22Rv1 (cell line): Measurements from ENCODE around the gene KLHDC8A.

ENCODE experiments used
- H3K27ac ChIP-seq: fragments of 450-650 bp; 2 replicates; pipeline ENCODE4 v1.5.1; 2017
- ZFX ChIP-seq: fragments of 450-650 bp; IDR thresholded peaks from 2 replicates; pipeline ENCODE4 v1.6.1; 2017; ENCODE audit warnings: antibody characterized with exemption, borderline replicate concordance
- TF ChIP-seq, protein P1 (sequence below): fragments of 450-650 bp; IDR thresholded peaks from 2 replicates; pipeline ENCODE4 v1.5.1; 2017; ENCODE audit warnings: mild to moderate bottlenecking

Gene KLHDC8A

DNA sequence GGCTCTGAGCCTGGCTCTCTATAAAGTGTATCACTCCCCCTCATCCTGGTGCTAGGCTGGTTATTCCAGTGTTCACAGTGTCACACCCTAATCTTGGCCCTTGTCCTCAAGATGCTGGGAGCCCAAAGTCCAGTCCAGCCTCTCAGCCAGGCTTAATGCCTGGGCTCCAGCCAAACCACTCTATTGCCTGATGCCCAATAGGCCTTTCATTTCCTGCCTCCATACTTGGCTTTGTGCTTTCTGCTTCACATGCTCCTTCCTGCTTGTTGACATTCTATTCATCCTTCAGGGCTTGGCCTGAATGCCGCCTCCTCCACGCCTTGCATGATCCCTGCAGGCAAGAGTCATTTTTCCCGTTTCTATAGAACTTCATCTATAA is 1.7 kb downstream of the KLHDC8A start:
- H3K27ac ChIP-seq, result peak overlapping the region; percentile 3; the same call in 1 of the 2 replicates
- TF ChIP-seq ZFX, result no peak
- TF ChIP-seq, protein P1, sequence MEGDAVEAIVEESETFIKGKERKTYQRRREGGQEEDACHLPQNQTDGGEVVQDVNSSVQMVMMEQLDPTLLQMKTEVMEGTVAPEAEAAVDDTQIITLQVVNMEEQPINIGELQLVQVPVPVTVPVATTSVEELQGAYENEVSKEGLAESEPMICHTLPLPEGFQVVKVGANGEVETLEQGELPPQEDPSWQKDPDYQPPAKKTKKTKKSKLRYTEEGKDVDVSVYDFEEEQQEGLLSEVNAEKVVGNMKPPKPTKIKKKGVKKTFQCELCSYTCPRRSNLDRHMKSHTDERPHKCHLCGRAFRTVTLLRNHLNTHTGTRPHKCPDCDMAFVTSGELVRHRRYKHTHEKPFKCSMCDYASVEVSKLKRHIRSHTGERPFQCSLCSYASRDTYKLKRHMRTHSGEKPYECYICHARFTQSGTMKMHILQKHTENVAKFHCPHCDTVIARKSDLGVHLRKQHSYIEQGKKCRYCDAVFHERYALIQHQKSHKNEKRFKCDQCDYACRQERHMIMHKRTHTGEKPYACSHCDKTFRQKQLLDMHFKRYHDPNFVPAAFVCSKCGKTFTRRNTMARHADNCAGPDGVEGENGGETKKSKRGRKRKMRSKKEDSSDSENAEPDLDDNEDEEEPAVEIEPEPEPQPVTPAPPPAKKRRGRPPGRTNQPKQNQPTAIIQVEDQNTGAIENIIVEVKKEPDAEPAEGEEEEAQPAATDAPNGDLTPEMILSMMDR, result no peak

DNA sequence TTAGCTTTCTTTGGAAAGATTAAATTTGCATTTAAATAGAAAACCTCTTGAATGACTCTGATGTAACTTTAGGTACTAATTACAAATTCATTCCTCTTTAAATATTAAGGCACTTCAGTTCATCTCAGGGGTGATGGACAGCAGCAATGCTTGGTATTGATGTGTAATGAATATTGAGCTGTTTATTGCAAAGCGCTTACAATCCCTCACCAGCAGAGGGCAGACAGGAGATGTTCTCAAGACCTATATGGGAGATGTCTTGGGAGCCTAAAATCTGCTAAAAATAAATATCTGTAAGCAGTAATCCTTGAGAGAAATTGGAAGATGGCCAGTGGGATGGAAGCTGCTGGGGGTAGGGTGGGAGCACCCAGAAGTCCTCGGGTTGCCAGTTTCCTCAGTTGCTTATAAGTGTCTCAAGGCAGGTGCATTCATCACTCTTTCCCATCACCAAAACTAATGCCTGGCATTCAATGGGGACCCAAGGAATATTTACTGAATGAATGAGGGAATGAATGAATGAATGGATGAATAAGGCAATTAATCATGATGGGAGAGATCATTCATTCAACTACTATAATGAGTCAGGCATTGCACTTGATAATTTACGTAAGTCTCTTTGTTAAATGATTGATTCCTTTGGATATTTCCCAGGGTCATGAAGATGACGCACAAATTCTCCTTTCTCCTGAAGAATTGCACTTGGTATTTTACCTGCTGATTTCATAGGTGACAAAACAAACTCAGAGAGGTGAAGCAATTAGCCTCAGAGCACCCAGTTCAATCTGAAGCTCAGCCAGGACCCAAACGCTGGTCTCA is 2.3 kb downstream of the KLHDC8A start:
- TF ChIP-seq, protein P1, result peak; percentile 98
- TF ChIP-seq ZFX, result no peak
- peak overlapping the region; percentile 3; the same call in 1 of the 2 replicates for H3K27ac ChIP-seq

DNA sequence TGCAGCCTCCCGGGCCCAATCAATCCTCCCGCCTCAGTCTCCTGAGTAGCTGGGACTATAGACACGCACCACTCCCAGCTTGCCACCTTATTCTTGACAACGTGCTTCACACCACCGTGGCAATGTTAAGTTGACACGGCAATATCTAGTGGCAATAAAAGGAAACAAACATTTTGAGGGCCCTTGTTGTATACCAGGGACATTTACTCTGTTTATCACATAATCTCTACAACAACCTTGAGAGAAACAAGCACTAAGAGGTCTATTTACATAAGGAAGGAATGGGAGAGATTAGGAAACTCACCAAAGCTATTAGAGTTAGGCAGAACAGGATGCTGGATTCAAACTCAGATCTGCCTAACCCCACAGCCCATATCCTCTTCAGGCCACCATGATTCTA is 3.1 kb downstream of the KLHDC8A start:
- no peak for TF ChIP-seq ZFX
- TF ChIP-seq, protein P1, result no peak
- H3K27ac ChIP-seq, result no peak overlapping the region; the same call in 1 of the 2 replicates

DNA sequence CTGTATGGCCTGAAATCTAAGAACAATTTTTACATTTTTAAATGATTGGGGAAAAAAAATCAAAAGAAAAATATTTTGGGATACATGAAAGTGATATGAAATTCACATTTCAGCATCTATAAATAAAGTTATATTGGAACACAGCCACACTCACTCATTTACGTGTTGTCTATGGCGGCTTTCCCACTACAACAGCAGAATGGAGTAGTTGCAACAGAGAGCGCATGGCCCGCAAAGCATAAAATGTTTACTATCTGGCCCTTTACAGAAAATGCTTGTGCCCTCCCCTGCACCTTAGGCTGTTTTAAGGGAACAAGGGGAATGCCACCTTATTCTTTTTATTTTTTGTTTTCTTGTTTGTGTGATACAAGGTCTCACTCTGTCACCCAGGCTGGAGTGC is 3.5 kb downstream of the KLHDC8A start:
- H3K27ac ChIP-seq, result no peak overlapping the region; the same call in 1 of the 2 replicates
- TF ChIP-seq, protein P1, result no peak
- no peak for TF ChIP-seq ZFX

DNA sequence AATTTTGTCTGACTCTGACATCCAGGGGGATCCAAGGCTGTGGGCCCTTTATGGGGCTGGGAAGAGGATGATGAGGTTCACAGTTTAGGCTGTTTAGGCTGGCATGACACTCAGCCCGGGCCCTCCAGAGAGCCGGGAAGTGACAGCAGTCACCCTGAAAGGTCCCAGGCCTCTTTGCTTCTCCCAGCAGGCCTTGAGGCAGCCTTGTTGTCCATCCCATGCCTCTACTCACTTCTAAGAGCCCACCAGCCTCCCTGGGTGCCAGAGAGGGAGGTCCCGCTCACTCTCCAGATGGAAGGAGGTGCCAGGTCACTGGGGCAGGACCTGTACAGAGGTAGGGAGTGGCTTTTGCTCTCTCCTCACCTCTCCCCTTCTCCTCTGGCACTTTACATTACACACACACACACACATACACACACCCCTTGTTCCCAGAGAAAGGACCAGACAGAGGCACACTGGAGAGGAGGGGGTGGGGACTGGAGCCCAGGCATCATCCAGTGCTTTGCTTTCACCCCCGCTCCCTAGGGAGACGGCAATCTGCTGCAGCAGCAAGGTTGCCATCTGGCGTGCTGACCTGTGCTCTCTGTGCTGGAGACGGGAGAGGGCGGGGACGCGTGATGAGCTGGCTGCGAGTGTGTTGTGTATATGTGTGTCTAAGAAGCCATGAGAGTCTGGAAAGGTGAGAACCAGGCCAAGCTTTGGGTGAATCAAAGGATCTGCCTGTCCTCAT is 4.6 kb downstream of the KLHDC8A start:
- TF ChIP-seq, protein P1, result no peak
- no peak for TF ChIP-seq ZFX
- H3K27ac ChIP-seq, result no peak overlapping the region

DNA sequence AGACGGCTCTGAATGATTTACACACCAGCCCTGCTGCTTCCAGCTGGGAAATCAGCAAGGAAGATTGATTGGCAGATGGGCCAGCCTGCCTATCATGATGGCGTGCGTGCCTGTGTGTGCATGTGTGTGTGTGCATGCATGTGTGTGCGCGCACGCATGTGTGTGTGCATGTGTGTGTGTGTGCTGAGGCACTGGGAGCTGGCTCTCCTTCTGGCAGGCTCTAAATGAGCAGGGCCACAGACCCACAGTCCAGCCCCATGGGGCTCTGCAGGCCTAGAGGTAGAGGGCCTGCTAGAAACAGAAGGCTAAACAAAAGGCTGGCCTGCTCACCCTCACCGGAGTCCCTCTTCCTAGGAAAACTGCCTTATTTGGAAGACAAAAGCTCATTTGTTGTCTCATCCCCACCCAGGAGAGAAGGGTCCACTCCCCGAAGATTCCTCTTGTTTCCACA is 6.0 kb downstream of the KLHDC8A start:
- no peak overlapping the region for H3K27ac ChIP-seq

More for the DNA sequence above, 6.0 kb downstream of the KLHDC8A start:
- no peak for TF ChIP-seq ZFX
- TF ChIP-seq, protein P1, result no peak
